Measurements from ENCODE around the gene BRINP3. TPM values are rescaled to one million over a fixed set of nuclear protein-coding genes. Genes with fewer than 3 reads are reported as not detected.

BRINP3 gene
- total RNA-seq, 1 experiment from 2014 or later: not detected

GRCh38 chr1:190497565-190497964 lies 19.9 kb upstream of the BRINP3 start:
- H3K36me3 ChIP-seq (ENCODE audit: insufficient read depth, low read length, poor library complexity, severe bottlenecking): no peaks in the 10 kb centered on the region
- ChIA-PET CTCF (no interaction called here), POLR2A (ENCODE audit: low non-redundant PET) (no interaction called here)
- DNase-seq (ENCODE audit: low spot score): no peak
- H3K27me3 ChIP-seq (replicated peaks; ENCODE audit: insufficient read depth, low read depth, low read length, poor library complexity): no peaks in the 10 kb centered on the region
- no peaks in the 10 kb centered on the region for H3K4me1 ChIP-seq (ENCODE audit: insufficient read depth, low read length, poor library complexity, severe bottlenecking)
- no peak overlapping the region for H3K27ac ChIP-seq (ENCODE audit: low read depth, low read length, poor library complexity, severe bottlenecking)
- intact Hi-C loops (cut with micrococcal nuclease; ENCODE audit: unreplicated experiment): no loop called here
- H3K9me3 ChIP-seq (ENCODE audit: low read depth, low read length, poor library complexity, severe bottlenecking): no peaks in the 10 kb centered on the region
- BruUV-seq (replicated peaks): no TSS peak
- H3K4me3 ChIP-seq (ENCODE audit: low read depth, low read length, poor library complexity, severe bottlenecking): no peak overlapping the region
- TF ChIP-seq EZH2 (IDR thresholded peaks at IDR 0.05; ENCODE audit: borderline replicate concordance, low read depth, low read length, poor library complexity, severe bottlenecking) (no peak), CTCF (conservative IDR thresholded peaks at IDR 0.05; ENCODE audit: low read depth, low read length) (no peak)

- no peak overlapping the region for H3K27ac ChIP-seq (ENCODE audit: low read depth, low read length, poor library complexity, severe bottlenecking)
- BruUV-seq (replicated peaks): no TSS peak
- no peak overlapping the region for H3K4me3 ChIP-seq (ENCODE audit: low read depth, low read length, poor library complexity, severe bottlenecking)
- H3K9me3 ChIP-seq (ENCODE audit: low read depth, low read length, poor library complexity, severe bottlenecking): no peaks in the 10 kb centered on the region
- intact Hi-C loops (cut with micrococcal nuclease; ENCODE audit: unreplicated experiment): no loop called here
- POLR2A ChIA-PET (ENCODE audit: low non-redundant PET): no interaction called here
- CTCF ChIA-PET: no interaction called here
- TF ChIP-seq CTCF (conservative IDR thresholded peaks at IDR 0.05; ENCODE audit: low read depth, low read length): no peak
- H3K36me3 ChIP-seq (ENCODE audit: insufficient read depth, low read length, poor library complexity, severe bottlenecking): no peaks in the 10 kb centered on the region
- no peak for DNase-seq (ENCODE audit: low spot score)
- no peaks in the 10 kb centered on the region for H3K27me3 ChIP-seq (replicated peaks; ENCODE audit: insufficient read depth, low read depth, low read length, poor library complexity)
- no peaks in the 10 kb centered on the region for H3K4me1 ChIP-seq (ENCODE audit: insufficient read depth, low read length, poor library complexity, severe bottlenecking)
Observed at GRCh38 chr1:190494451-190494850, 16.8 kb upstream of the BRINP3 start.

- TF ChIP-seq EZH2 (IDR thresholded peaks at IDR 0.05; ENCODE audit: borderline replicate concordance, low read depth, low read length, poor library complexity, severe bottlenecking) (no peak), CTCF (conservative IDR thresholded peaks at IDR 0.05; ENCODE audit: low read depth, low read length) (no peak)
- Histone ChIP-seq H3K27ac (ENCODE audit: low read depth, low read length, poor library complexity, severe bottlenecking) (no peak overlapping the region), H3K4me3 (ENCODE audit: low read depth, low read length, poor library complexity, severe bottlenecking) (no peak overlapping the region), H3K4me1 (ENCODE audit: insufficient read depth, low read length, poor library complexity, severe bottlenecking) (no peaks in the 10 kb centered on the region), H3K36me3 (ENCODE audit: insufficient read depth, low read length, poor library complexity, severe bottlenecking) (no peaks in the 10 kb centered on the region), H3K27me3 (replicated peaks; ENCODE audit: insufficient read depth, low read depth, low read length, poor library complexity) (no peaks in the 10 kb centered on the region), H3K9me3 (ENCODE audit: low read depth, low read length, poor library complexity, severe bottlenecking) (no peaks in the 10 kb centered on the region)
- ChIA-PET POLR2A (ENCODE audit: low non-redundant PET) (no interaction called here), CTCF (no interaction called here)
- DNase-seq (ENCODE audit: low spot score): no peak
- intact Hi-C loops (cut with micrococcal nuclease; ENCODE audit: unreplicated experiment): no loop called here
- BruUV-seq (replicated peaks): no TSS peak
Observed at GRCh38 chr1:190491404-190491803, 13.7 kb upstream of the BRINP3 start.
